GM12892 (cell line): ENCODE results near the gene VSTM4.

Experiments
- POLR2A ChIP-seq: IDR thresholded peaks from 2 replicates; pipeline ENCODE4 v1.6.1; 2011; ENCODE audit warnings: low read depth, low read length, control low read depth
- POLR2AphosphoS5 ChIP-seq: IDR thresholded peaks from 2 replicates; pipeline ENCODE4 v1.6.1; 2011; ENCODE audit warnings: low read depth, low read length, control low read depth
- TAF1 ChIP-seq: IDR thresholded peaks from 2 replicates; pipeline ENCODE4 v1.6.1; 2011; ENCODE audit warnings: low read depth, mild to moderate bottlenecking, control low read depth, low read length, borderline replicate concordance

GRCh38 chr10:49029666-49030065 is 85.7 kb downstream of the VSTM4 start:
- TF ChIP-seq TAF1: no peak
- no peak for TF ChIP-seq POLR2A
- no peak for TF ChIP-seq POLR2AphosphoS5
